ENCODE data around the gene EIF4A2. TPM values are rescaled to one million over a fixed set of nuclear protein-coding genes. Genes with fewer than 3 reads are reported as not detected.
"Not testable (repeated sequence)": the region's sequence is repeated elsewhere in the genome, so short reads cannot be mapped to it uniquely, and the experiment has no call there.

The EIF4A2 gene
- polyA plus RNA-seq, 6 donors from 2014 or later = 194 to 296 (median 243) TPM

DNA sequence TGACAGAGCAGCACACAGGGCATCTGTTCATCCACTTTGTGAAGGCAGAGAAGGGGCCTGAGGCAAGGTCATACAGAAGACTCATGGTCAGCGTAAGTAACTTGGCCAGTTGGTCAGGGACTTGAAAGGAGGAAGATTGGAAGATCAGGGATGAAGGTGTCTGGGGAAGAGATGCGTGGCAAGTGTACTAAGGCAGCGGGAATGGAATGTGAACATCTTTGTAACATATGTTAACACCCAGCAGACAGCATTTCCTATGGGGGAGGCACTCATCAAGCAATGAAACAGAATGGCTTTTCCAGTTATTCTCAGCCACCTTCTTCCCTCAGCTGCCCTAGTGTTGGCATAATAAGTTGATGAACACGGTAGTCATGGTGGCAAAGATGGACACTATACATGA, 30.7 kb downstream of the EIF4A2 start:
- Mint-ChIP-seq H3K27me3 (peaks cover 6 to 18% (median 18%) of the 10 kb centered on the region in 3 donors), H3K9me3 (no peaks in the 10 kb centered on the region)

DNA sequence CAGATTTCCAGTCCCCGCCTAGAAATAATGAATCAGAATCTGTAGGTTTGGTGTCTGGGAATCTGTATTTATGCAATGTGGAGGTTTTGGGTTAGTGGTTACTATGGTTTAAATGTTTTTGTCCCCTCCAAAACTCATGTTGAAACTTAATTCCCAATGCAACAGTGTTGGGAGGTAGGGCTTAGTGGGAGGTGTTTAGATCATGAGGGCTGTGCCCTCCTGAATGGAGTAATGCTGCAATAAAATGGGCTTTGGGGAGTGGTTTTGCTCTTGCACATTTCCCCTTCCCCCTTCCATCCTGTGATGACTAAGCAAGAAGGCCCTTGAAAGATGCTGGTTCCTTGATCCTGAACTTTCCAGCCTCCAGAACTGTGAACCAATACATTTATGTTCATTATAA, 32.1 kb downstream of the EIF4A2 start:
- ATAC-seq (ENCODE audit: low read depth in 2 of 2) = no peak
- Mint-ChIP-seq H3K36me3 (no peaks in the 10 kb centered on the region), H3K27ac (no peak overlapping the region), H3K4me1 (no peaks in the 10 kb centered on the region), H3K4me3 (no peak overlapping the region), H3K9me3 (no peaks in the 10 kb centered on the region), H3K27me3 (peaks cover 6 to 18% (median 18%) of the 10 kb centered on the region in 3 donors)
- no peak for DNase-seq

More for the DNA sequence above, 30.7 kb downstream of the EIF4A2 start:
- H3K27ac Mint-ChIP-seq = no peak overlapping the region
- no peak overlapping the region for H3K4me3 Mint-ChIP-seq
- no peaks in the 10 kb centered on the region for H3K4me1 Mint-ChIP-seq
- DNase-seq (no peak), ATAC-seq (ENCODE audit: low read depth in 2 of 2) (no peak)
- H3K36me3 Mint-ChIP-seq = no peaks in the 10 kb centered on the region

DNA sequence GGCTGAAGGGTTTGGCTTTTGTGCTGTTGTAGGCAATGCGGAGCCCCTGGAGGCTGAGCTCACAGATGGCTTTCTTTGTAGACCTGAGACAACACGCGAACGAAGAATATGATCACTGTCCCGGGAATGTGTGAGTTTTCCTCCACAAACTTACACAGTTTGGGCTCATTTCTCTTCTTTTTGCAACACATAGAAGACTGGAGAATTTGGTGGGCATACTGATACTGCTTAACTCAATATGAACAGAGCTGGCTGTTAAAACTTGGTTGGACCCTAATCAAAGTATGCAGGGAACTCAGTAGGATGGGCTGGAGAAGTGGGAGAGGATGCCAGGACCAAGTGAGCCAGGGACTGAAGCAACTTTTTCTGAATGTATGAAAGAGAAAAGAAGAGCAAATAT, 35.1 kb downstream of the EIF4A2 start:
- H3K27me3 Mint-ChIP-seq = peaks cover 0 to 11% (median 6%) of the 10 kb centered on the region in 3 donors
- no peaks in the 10 kb centered on the region for H3K36me3 Mint-ChIP-seq
- H3K27ac Mint-ChIP-seq = no peak overlapping the region
- no peaks in the 10 kb centered on the region for H3K9me3 Mint-ChIP-seq
- no peak overlapping the region for H3K4me3 Mint-ChIP-seq
- no peaks in the 10 kb centered on the region for H3K4me1 Mint-ChIP-seq
- ATAC-seq (ENCODE audit: low read depth in 2 of 2) (no peak), DNase-seq (no peak)

DNA sequence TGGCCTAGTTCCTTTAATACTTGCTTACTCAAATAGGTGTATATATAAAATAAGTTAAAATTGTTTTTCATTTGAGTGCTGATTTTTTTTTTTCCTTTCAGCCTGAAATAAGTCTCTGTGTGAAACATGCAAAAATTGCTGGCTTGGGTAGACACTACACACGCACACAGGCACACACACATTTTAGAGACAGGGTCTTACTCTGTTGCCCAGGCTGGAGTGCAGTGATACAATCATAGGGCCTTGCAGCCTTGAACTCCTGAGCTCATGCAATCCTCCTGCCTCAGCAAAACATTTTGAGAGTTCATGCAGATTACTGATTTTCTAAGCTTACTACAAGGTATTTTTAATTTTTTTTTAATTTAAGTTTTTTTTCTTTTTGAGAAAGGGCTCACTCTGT, 35.6 kb downstream of the EIF4A2 start:
- no peaks in the 10 kb centered on the region for H3K4me1 Mint-ChIP-seq
- ATAC-seq (ENCODE audit: low read depth in 2 of 2) (no peak), DNase-seq (no peak)
- H3K27ac Mint-ChIP-seq = no peak overlapping the region
- H3K9me3 Mint-ChIP-seq = no peaks in the 10 kb centered on the region
- no peak overlapping the region for H3K4me3 Mint-ChIP-seq
- peaks cover 3 to 8% (median 4%) of the 10 kb centered on the region in 3 donors for H3K27me3 Mint-ChIP-seq
- no peaks in the 10 kb centered on the region for H3K36me3 Mint-ChIP-seq

DNA sequence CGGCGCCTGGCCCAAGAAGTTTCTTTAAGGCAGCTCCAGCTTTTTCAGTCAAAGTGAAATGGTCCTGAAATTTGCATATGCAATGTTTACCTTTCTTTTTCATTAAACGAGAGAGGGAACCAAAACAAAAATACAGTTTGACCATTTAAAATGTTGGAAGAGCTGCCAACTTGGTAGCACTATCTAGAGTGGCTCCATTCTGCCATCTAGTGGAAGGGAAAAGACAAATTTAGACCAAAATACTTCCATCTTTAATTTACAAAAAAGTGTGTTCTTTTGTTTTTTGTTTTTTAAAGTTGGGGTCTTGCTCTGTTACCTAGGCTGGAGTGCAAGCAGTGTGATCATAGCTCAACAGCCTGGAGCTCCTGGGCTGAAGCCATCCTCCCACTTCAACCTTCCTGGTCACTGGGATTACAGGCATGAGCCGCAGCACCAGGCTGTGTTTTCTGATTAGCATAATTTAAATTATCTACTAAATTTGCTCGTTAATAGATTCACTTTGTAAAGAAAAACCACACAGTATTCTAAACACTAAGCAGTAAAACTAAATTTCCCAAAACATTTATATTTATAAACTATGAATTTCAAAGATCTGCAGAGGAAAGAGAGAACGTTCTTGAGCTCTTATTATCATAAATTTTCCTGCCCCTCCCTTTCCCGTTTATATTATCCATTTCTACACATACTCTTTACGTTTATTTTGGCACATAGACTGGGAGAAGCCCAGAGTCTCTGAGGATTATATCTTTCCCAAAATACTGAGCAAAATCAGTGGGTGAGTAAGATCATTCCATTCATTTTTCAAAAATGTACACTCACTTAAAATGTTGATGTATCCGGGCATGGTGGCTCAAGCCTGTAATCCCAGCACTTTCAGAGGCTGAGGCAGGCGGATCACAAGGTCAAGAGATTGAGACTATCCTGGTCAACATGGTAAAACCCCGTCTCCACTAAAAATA, 38.3 kb downstream of the EIF4A2 start:
- no peak overlapping the region for H3K27ac Mint-ChIP-seq
- peaks cover 25 to 30% (median 26%) of the 10 kb centered on the region in 3 donors for H3K27me3 Mint-ChIP-seq
- peak; percentile 22 to 44 for ATAC-seq (ENCODE audit: low read depth in 2 of 2)
- H3K36me3 Mint-ChIP-seq = no peaks in the 10 kb centered on the region
- DNase-seq = peak; percentile 41
- H3K4me3 Mint-ChIP-seq = peak overlapping the region in 1 of 8 donors; percentile 48
- no peaks in the 10 kb centered on the region for H3K9me3 Mint-ChIP-seq
- peaks cover 18 to 19% (median 18%) of the 10 kb centered on the region in 3 donors for H3K4me1 Mint-ChIP-seq

DNA sequence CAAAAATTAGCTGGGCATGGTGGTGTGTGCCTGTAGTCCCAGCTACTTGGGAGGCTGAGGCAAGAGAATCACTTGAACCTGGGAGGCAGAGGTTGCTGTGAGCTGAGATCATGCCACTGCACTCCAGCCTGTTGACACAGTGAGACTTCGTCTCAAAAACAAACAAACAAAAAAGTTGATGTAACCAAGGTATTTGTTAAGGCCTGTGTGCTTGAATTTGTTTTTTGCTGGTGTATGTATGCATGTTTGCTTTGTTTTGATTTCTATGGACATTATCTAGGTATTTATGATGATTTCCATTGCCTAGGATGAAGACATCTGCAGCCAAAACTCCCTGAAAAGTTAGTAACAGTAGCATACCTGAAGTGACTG, 39.0 kb downstream of the EIF4A2 start:
- DNase-seq; H3K27ac Mint-ChIP-seq; ATAC-seq (ENCODE audit: low read depth in 2 of 2); H3K9me3 Mint-ChIP-seq; H3K36me3 Mint-ChIP-seq; H3K4me3 Mint-ChIP-seq: not testable (repeated sequence)
- Mint-ChIP-seq H3K27me3 (peaks cover 25 to 32% (median 28%) of the 10 kb centered on the region in 3 donors), H3K4me1 (peaks cover 18 to 20% (median 19%) of the 10 kb centered on the region in 3 donors)

DNA sequence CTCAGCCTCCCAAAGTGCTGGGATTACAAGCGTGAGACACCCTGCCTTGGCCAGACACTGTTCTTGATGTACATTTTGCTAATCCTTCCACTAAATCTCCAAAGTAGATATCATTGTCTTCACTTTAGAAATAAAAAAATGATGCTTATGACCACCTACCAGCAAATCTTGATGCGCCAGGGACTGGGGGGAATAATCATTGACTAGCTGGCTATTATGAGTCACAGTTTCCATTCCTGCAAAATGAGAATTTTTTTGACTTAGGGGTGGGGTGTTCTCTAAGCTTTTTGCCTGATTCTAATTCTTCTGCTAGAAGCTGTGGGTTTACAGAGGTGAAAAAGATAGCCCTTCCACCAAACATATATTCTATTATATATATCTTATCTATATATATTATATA, 40.0 kb downstream of the EIF4A2 start:
- H3K4me1 Mint-ChIP-seq = peaks cover 20 to 22% (median 20%) of the 10 kb centered on the region in 3 donors
- H3K9me3 Mint-ChIP-seq = no peaks in the 10 kb centered on the region
- H3K27me3 Mint-ChIP-seq = peaks cover 25 to 37% (median 33%) of the 10 kb centered on the region in 3 donors
- no peak overlapping the region for H3K27ac Mint-ChIP-seq
- DNase-seq (no peak), ATAC-seq (ENCODE audit: low read depth in 2 of 2) (no peak)
- H3K4me3 Mint-ChIP-seq = no peak overlapping the region
- H3K36me3 Mint-ChIP-seq = no peaks in the 10 kb centered on the region

DNA sequence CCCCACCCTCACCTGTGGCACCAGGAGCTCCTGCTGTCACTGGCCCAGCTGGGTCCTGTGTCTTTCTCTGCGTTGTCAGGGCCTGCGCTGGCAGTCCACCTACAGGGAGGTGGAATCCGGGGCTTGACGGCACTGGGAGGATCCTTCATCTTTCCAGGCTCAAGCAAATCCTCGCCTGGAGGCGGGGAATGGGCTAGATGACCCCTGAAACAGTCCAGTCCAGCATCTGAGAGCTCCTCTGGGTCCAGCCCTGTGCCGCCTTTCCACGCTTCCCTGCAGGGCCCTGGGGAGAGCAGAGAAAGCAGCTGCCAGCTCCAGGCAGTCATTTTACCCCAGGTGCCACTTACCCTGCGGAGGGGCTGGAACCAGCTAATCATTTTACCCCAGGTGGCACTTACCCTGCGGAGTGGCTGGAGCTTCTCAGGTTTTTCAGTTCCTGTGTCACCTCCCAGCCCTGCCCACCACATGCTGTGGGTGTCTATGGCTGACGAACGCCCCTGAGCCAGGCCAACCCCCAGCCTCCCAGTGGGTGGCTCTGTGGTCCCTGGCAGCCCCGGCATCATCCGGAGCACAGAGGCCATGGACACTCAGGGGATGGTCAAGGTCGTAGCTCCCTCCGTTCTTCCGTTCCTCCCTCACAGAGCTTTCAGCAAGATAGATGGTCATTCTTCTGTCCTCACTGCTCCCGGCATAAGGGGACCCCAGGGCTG, 41.2 kb downstream of the EIF4A2 start:
- no peaks in the 10 kb centered on the region for H3K36me3 Mint-ChIP-seq
- H3K4me3 Mint-ChIP-seq = peak overlapping the region in 1 of 8 donors; percentile 72
- H3K9me3 Mint-ChIP-seq = no peaks in the 10 kb centered on the region
- ATAC-seq (ENCODE audit: low read depth in 2 of 2) = no peak
- peaks cover 20 to 23% (median 21%) of the 10 kb centered on the region in 3 donors for H3K4me1 Mint-ChIP-seq
- peaks cover 27 to 45% (median 44%) of the 10 kb centered on the region in 3 donors for H3K27me3 Mint-ChIP-seq
- no peak for DNase-seq
- H3K27ac Mint-ChIP-seq = peak overlapping the region in 1 of 6 donors; percentile 37

DNA sequence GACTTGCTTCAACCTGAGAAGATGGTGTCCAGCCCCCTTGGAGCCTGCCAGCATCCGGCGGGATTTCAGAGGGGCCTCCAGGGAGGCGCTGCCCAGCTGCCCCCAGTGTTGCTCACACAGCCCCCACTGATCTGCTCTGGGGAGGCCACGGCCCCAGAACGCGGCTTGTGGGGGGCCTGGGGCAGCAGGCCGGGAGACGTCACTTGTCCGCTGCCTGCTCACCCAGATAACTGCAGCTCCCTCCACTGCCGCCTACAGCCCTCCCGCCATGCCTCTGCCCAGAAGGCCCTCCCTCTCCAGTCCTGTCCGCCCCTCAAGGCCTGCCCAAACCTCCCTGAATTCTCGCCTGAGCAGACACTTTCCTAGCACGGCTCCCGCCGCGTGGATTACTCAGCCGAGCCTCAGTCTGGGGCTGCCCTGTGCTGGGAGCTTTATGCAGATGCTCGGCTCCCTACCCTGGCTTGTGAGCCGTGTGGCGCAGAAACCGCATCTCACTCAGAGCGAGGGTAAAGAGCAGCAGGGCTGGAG, 42.0 kb downstream of the EIF4A2 start:
- Mint-ChIP-seq H3K27ac (peak overlapping the region in 2 of 6 donors; percentile 8 to 37), H3K9me3 (no peaks in the 10 kb centered on the region), H3K4me1 (peaks cover 20 to 23% (median 21%) of the 10 kb centered on the region in 3 donors), H3K27me3 (peaks cover 33 to 53% (median 51%) of the 10 kb centered on the region in 3 donors), H3K4me3 (peak overlapping the region; percentile 54 to 88 (median 75)), H3K36me3 (no peaks in the 10 kb centered on the region)
- DNase-seq = peak; percentile 18
- ATAC-seq (ENCODE audit: low read depth in 2 of 2) = peak in 1 of 2 donors; percentile 31

DNA sequence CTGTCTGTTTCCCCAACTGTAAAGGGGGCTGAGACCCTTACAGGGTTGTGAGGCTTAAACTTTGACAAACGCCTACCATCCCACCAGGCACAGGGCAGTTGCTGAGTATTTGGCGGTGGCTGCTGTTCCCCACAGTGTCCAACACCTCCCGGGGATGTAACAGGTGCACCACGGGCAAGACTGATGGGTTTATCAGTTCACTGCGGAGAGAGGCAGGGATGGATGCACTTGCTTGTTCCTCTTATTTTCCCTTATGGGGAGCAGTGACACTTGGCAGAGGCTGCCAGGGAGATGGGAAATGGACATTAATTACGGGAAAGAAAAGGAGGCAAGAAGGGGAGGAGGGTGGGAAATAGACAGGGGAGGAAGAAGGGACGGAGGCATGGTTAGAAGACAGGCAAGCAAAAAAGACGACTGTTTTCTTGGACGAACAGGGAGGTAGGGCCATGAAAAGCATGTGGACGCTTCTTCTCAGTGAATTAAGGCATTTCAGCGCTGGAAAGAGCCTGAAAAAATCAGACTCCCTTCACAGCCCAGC, 42.6 kb downstream of the EIF4A2 start:
- peak; percentile 9 to 13 for ATAC-seq (ENCODE audit: low read depth in 2 of 2)
- peak; percentile 15 for DNase-seq
- peaks cover 20 to 23% (median 21%) of the 10 kb centered on the region in 3 donors for H3K4me1 Mint-ChIP-seq
- peak overlapping the region in 2 of 6 donors; percentile 8 to 23 for H3K27ac Mint-ChIP-seq
- H3K9me3 Mint-ChIP-seq = no peaks in the 10 kb centered on the region
- H3K36me3 Mint-ChIP-seq = no peaks in the 10 kb centered on the region
- H3K27me3 Mint-ChIP-seq = peaks cover 39 to 58% (median 57%) of the 10 kb centered on the region in 3 donors
- H3K4me3 Mint-ChIP-seq = peak overlapping the region; percentile 54 to 88 (median 76)

DNA sequence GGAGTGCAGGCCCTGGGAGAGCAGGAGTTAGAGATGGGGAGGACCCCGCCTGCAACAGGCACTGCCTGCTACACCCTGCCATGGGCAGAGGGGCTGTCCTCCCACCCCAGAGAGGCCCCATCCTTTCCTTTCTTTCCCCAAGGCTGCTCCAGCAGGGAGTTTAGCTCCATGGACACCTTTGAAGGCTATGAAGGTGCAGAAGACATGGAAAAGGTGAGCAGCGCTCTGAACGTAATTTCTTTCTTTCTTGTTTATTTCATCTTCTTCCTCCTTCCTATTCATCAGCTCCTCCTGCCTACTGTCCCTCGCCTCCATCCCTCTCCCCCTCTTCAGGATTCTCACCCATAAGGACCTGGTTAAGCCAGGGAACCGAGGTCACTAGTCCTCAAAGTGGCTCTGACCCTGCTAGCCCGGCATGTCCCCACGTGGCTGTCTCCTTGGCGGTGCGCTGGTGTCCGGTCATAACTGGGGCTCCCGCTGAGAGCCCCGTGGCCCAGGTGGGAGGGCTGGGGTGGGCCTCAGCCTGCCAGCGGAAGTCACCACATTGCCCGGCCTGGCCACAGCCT, 43.1 kb downstream of the EIF4A2 start:
- H3K36me3 Mint-ChIP-seq = no peaks in the 10 kb centered on the region
- H3K27me3 Mint-ChIP-seq = peaks cover 40 to 63% (median 59%) of the 10 kb centered on the region in 3 donors
- peak overlapping the region; percentile 54 to 88 (median 76) for H3K4me3 Mint-ChIP-seq
- DNase-seq (no peak), ATAC-seq (ENCODE audit: low read depth in 2 of 2) (no peak)
- no peaks in the 10 kb centered on the region for H3K9me3 Mint-ChIP-seq
- H3K4me1 Mint-ChIP-seq = peaks cover 20 to 23% (median 21%) of the 10 kb centered on the region in 3 donors
- peak overlapping the region in 1 of 6 donors; percentile 13 for H3K27ac Mint-ChIP-seq

DNA sequence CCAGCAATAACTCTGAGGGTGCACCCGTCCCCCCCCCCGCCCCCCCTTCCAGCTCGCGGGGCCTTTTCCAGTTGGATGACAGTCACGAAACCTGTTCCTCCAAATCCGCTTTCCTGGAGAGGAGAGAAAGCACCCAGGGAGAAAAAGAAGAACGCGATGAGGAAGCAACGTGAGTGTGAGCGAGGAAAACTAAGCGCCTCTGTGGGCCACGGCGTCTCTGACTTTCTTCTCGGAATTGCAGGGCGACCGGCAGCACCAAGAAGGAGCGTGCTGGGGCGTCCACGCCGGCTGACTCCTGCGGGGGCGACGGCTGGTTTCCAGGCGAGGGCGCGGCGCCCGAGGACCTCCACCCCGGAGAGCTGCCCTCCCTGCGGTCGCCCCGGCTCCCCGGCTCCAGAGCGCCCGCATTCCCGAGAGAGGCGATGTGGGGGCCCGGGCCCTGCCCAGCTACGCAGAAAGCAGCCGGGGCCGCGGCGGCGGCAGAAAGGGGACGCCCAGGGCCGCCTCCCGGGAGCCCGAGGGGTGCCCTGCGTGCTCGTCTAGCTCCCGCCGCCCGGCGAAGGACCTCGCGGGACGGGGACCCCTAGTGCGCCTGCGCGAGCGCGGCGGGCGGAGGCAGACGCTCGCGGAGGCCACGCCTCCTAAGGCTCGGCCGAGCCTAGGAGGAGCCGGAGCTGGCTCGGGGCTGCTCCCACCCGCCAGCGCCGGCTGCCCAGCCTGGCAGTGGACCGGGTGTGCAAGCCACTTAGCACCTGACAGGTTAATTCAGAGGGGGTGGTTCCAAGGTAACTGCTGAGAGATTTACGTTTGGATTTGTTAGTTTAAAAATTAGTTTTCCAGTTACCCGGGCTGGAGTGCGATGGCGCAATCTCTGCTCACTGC, 43.8 kb downstream of the EIF4A2 start:
- Mint-ChIP-seq H3K27ac (no peak overlapping the region), H3K4me1 (peaks cover 20 to 23% (median 21%) of the 10 kb centered on the region in 3 donors), H3K4me3 (peak overlapping the region; percentile 54 to 88 (median 73)), H3K36me3 (no peaks in the 10 kb centered on the region), H3K9me3 (no peaks in the 10 kb centered on the region), H3K27me3 (peaks cover 48 to 70% (median 66%) of the 10 kb centered on the region in 3 donors)
- peak; percentile 86 for DNase-seq
- ATAC-seq (ENCODE audit: low read depth in 2 of 2) = peak; percentile 89 to 92

Data from naive B cell (primary cell).